Measurements from ENCODE around the gene CA12.

The CA12 gene

GRCh38 chr15:63414474-63415120 lies 33.0 kb upstream of the CA12 start:
- no peak overlapping the region for H3K27ac ChIP-seq (ENCODE audit: low read length)
- H3K4me1 ChIP-seq (ENCODE audit: control insufficient read depth, insufficient read depth, low read length), result peaks cover 6% of the 10 kb centered on the region
- no peaks in the 10 kb centered on the region for H3K27me3 ChIP-seq (ENCODE audit: control insufficient read depth in 1 of 2, insufficient read depth in 2 of 2, low read length in 2 of 2)
- no peak overlapping the region for H3K4me3 ChIP-seq (ENCODE audit: low read length in 2 of 2)
- H3K9ac ChIP-seq (ENCODE audit: low read length in 2 of 2), result no peak overlapping the region
- H3K9me3 ChIP-seq (ENCODE audit: control insufficient read depth in 2 of 2, low read length in 2 of 2), result no peaks in the 10 kb centered on the region
- no peaks in the 10 kb centered on the region for H3K36me3 ChIP-seq (ENCODE audit: control insufficient read depth in 2 of 2, insufficient read depth in 2 of 2, low read length in 2 of 2)

- Histone ChIP-seq H3K9ac (ENCODE audit: low read length in 2 of 2) (no peak overlapping the region), H3K9me3 (ENCODE audit: control insufficient read depth in 2 of 2, low read length in 2 of 2) (no peaks in the 10 kb centered on the region), H3K27ac (ENCODE audit: low read length) (no peak overlapping the region), H3K27me3 (ENCODE audit: control insufficient read depth in 1 of 2, insufficient read depth in 2 of 2, low read length in 2 of 2) (no peaks in the 10 kb centered on the region), H3K36me3 (ENCODE audit: control insufficient read depth in 2 of 2, insufficient read depth in 2 of 2, low read length in 2 of 2) (no peaks in the 10 kb centered on the region), H3K4me1 (ENCODE audit: control insufficient read depth, insufficient read depth, low read length) (peaks cover 1% of the 10 kb centered on the region), H3K4me3 (ENCODE audit: low read length in 2 of 2) (no peak overlapping the region)
These were observed 30.9 kb upstream of the CA12 start for GRCh38 chr15:63412551-63412950.

GRCh38 chr15:63411866-63412265 lies 30.2 kb upstream of the CA12 start:
- H3K4me3 ChIP-seq (ENCODE audit: low read length in 2 of 2), result no peak overlapping the region
- no peaks in the 10 kb centered on the region for H3K9me3 ChIP-seq (ENCODE audit: control insufficient read depth in 2 of 2, low read length in 2 of 2)
- no peaks in the 10 kb centered on the region for H3K4me1 ChIP-seq (ENCODE audit: control insufficient read depth, insufficient read depth, low read length)
- H3K36me3 ChIP-seq (ENCODE audit: control insufficient read depth in 2 of 2, insufficient read depth in 2 of 2, low read length in 2 of 2), result no peaks in the 10 kb centered on the region
- no peaks in the 10 kb centered on the region for H3K27me3 ChIP-seq (ENCODE audit: control insufficient read depth in 1 of 2, insufficient read depth in 2 of 2, low read length in 2 of 2)
- H3K9ac ChIP-seq (ENCODE audit: low read length in 2 of 2), result no peak overlapping the region
- H3K27ac ChIP-seq (ENCODE audit: low read length), result no peak overlapping the region

- Histone ChIP-seq H3K36me3 (ENCODE audit: control insufficient read depth in 2 of 2, insufficient read depth in 2 of 2, low read length in 2 of 2) (no peaks in the 10 kb centered on the region), H3K4me1 (ENCODE audit: control insufficient read depth, insufficient read depth, low read length) (no peaks in the 10 kb centered on the region)
These were observed 27.5 kb upstream of the CA12 start for GRCh38 chr15:63409179-63409578.

GRCh38 chr15:63408524-63408923 lies 26.9 kb upstream of the CA12 start:
- Histone ChIP-seq H3K9me3 (ENCODE audit: control insufficient read depth in 2 of 2, low read length in 2 of 2) (no peaks in the 10 kb centered on the region), H3K9ac (ENCODE audit: low read length in 2 of 2) (no peak overlapping the region), H3K4me3 (ENCODE audit: low read length in 2 of 2) (no peak overlapping the region)

More at GRCh38 chr15:63409179-63409578, 27.5 kb upstream of the CA12 start:
- H3K27ac ChIP-seq (ENCODE audit: low read length), result no peak overlapping the region
- H3K4me3 ChIP-seq (ENCODE audit: low read length in 2 of 2), result no peak overlapping the region
- no peak overlapping the region for H3K9ac ChIP-seq (ENCODE audit: low read length in 2 of 2)
- H3K9me3 ChIP-seq (ENCODE audit: control insufficient read depth in 2 of 2, low read length in 2 of 2), result no peaks in the 10 kb centered on the region
- H3K27me3 ChIP-seq (ENCODE audit: control insufficient read depth in 1 of 2, insufficient read depth in 2 of 2, low read length in 2 of 2), result no peaks in the 10 kb centered on the region

GRCh38 chr15:63407612-63408011 lies 26.0 kb upstream of the CA12 start:
- Histone ChIP-seq H3K27ac (ENCODE audit: low read length) (no peak overlapping the region), H3K4me3 (ENCODE audit: low read length in 2 of 2) (no peak overlapping the region), H3K9me3 (ENCODE audit: control insufficient read depth in 2 of 2, low read length in 2 of 2) (no peaks in the 10 kb centered on the region), H3K27me3 (ENCODE audit: control insufficient read depth in 1 of 2, insufficient read depth in 2 of 2, low read length in 2 of 2) (no peaks in the 10 kb centered on the region), H3K36me3 (ENCODE audit: control insufficient read depth in 2 of 2, insufficient read depth in 2 of 2, low read length in 2 of 2) (no peaks in the 10 kb centered on the region), H3K9ac (ENCODE audit: low read length in 2 of 2) (no peak overlapping the region), H3K4me1 (ENCODE audit: control insufficient read depth, insufficient read depth, low read length) (no peaks in the 10 kb centered on the region)

More at GRCh38 chr15:63408524-63408923, 26.9 kb upstream of the CA12 start:
- Histone ChIP-seq H3K27ac (ENCODE audit: low read length) (no peak overlapping the region), H3K4me1 (ENCODE audit: control insufficient read depth, insufficient read depth, low read length) (no peaks in the 10 kb centered on the region), H3K36me3 (ENCODE audit: control insufficient read depth in 2 of 2, insufficient read depth in 2 of 2, low read length in 2 of 2) (no peaks in the 10 kb centered on the region), H3K27me3 (ENCODE audit: control insufficient read depth in 1 of 2, insufficient read depth in 2 of 2, low read length in 2 of 2) (no peaks in the 10 kb centered on the region)

- Histone ChIP-seq H3K4me3 (ENCODE audit: low read length in 2 of 2) (no peak overlapping the region), H3K9ac (ENCODE audit: low read length in 2 of 2) (no peak overlapping the region), H3K9me3 (ENCODE audit: control insufficient read depth in 2 of 2, low read length in 2 of 2) (no peaks in the 10 kb centered on the region), H3K36me3 (ENCODE audit: control insufficient read depth in 2 of 2, insufficient read depth in 2 of 2, low read length in 2 of 2) (no peaks in the 10 kb centered on the region), H3K4me1 (ENCODE audit: control insufficient read depth, insufficient read depth, low read length) (no peaks in the 10 kb centered on the region), H3K27ac (ENCODE audit: low read length) (no peak overlapping the region), H3K27me3 (ENCODE audit: control insufficient read depth in 1 of 2, insufficient read depth in 2 of 2, low read length in 2 of 2) (no peaks in the 10 kb centered on the region)
These were observed 24.2 kb upstream of the CA12 start for GRCh38 chr15:63405683-63406390.

- Histone ChIP-seq H3K27ac (ENCODE audit: low read length) (no peak overlapping the region), H3K27me3 (ENCODE audit: control insufficient read depth in 1 of 2, insufficient read depth in 2 of 2, low read length in 2 of 2) (no peaks in the 10 kb centered on the region), H3K9me3 (ENCODE audit: control insufficient read depth in 2 of 2, low read length in 2 of 2) (no peaks in the 10 kb centered on the region), H3K4me3 (ENCODE audit: low read length in 2 of 2) (no peak overlapping the region), H3K36me3 (ENCODE audit: control insufficient read depth in 2 of 2, insufficient read depth in 2 of 2, low read length in 2 of 2) (no peaks in the 10 kb centered on the region), H3K4me1 (ENCODE audit: control insufficient read depth, insufficient read depth, low read length) (no peaks in the 10 kb centered on the region), H3K9ac (ENCODE audit: low read length in 2 of 2) (no peak overlapping the region)
These were observed 23.5 kb upstream of the CA12 start for GRCh38 chr15:63405159-63405558.

GRCh38 chr15:63403254-63403945 lies 21.8 kb upstream of the CA12 start:
- Histone ChIP-seq H3K4me3 (ENCODE audit: low read length in 2 of 2) (no peak overlapping the region), H3K27me3 (ENCODE audit: control insufficient read depth in 1 of 2, insufficient read depth in 2 of 2, low read length in 2 of 2) (no peaks in the 10 kb centered on the region), H3K36me3 (ENCODE audit: control insufficient read depth in 2 of 2, insufficient read depth in 2 of 2, low read length in 2 of 2) (no peaks in the 10 kb centered on the region), H3K9ac (ENCODE audit: low read length in 2 of 2) (no peak overlapping the region), H3K27ac (ENCODE audit: low read length) (no peak overlapping the region), H3K9me3 (ENCODE audit: control insufficient read depth in 2 of 2, low read length in 2 of 2) (no peaks in the 10 kb centered on the region), H3K4me1 (ENCODE audit: control insufficient read depth, insufficient read depth, low read length) (no peaks in the 10 kb centered on the region)

- H3K9me3 ChIP-seq (ENCODE audit: control insufficient read depth in 2 of 2, low read length in 2 of 2), result no peaks in the 10 kb centered on the region
- H3K36me3 ChIP-seq (ENCODE audit: control insufficient read depth in 2 of 2, insufficient read depth in 2 of 2, low read length in 2 of 2), result no peaks in the 10 kb centered on the region
- no peak overlapping the region for H3K27ac ChIP-seq (ENCODE audit: low read length)
- H3K4me3 ChIP-seq (ENCODE audit: low read length in 2 of 2), result no peak overlapping the region
- H3K27me3 ChIP-seq (ENCODE audit: control insufficient read depth in 1 of 2, insufficient read depth in 2 of 2, low read length in 2 of 2), result no peaks in the 10 kb centered on the region
- H3K9ac ChIP-seq (ENCODE audit: low read length in 2 of 2), result no peak overlapping the region
- H3K4me1 ChIP-seq (ENCODE audit: control insufficient read depth, insufficient read depth, low read length), result no peaks in the 10 kb centered on the region
These were observed 21.0 kb upstream of the CA12 start for GRCh38 chr15:63402498-63403253.

Data from stomach smooth muscle (tissue), 2 donors.